ENCODE data around the gene AFDN. TPM values are rescaled to one million over a fixed set of nuclear protein-coding genes. Genes with fewer than 3 reads are reported as not detected.

AFDN gene
- total and polyA plus RNA-seq, 8 donors: 137 to 422 (median 284) TPM

GRCh38 chr6:167804281-167805013, 22.3 kb upstream of the AFDN start:
- ATAC-seq (no peak), DNase-seq (no peak)
- Histone ChIP-seq H3K27me3 (no peaks in the 10 kb centered on the region), H3K36me3 (no peaks in the 10 kb centered on the region), H3K4me1 (no peaks in the 10 kb centered on the region), H3K4me3 (no peak overlapping the region), H3K9me3 (no peaks in the 10 kb centered on the region), H3K27ac (no peak overlapping the region)
- intact Hi-C loops (cut with DNase I): no loop called here
- no peak for TF ChIP-seq CTCF (IDR thresholded peaks at IDR 0.05)

DNA sequence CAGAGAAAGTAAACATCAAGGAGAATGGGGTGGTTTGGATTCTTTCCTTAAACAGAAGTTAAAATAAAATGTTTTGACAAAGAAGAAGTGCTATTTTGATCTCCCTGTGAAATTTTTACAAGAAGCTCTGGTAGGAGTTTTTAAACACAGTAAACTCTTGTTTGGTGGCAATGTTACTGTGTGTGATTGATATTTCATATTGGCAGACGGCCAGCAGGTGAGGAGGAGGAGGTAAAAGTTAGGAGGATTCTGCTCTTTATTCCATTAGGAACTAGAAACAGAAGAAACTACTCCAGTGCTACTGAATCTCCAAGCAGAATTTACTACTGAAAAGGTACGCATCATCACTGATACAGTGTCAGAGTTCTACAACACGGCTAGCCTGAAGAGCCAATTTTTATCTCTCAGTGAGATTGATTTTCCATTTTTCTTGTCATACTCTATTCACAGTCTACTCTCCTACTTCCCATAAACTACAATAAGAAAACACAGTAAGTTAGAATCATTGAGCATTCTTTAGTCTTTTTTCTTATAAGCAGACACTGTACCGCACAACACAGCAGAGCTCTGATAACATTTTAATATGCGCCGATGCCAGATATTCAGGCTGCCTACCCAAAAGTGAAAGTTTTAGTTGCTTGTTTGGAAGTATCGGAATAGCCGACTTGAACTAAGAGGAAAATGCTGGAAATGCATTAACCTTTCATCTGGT, 21.2 kb upstream of the AFDN start:
- Histone ChIP-seq H3K4me1 (no peaks in the 10 kb centered on the region), H3K9me3 (no peaks in the 10 kb centered on the region), H3K27ac (no peak overlapping the region), H3K36me3 (no peaks in the 10 kb centered on the region), H3K4me3 (no peak overlapping the region), H3K27me3 (no peaks in the 10 kb centered on the region)
- no peak for ATAC-seq
- TF ChIP-seq CTCF (IDR thresholded peaks at IDR 0.05): no peak
- intact Hi-C loops (cut with DNase I): no loop called here
- DNase-seq: no peak

- intact Hi-C loops (cut with DNase I): no loop called here
- no peak overlapping the region for H3K27ac ChIP-seq
- H3K4me1 ChIP-seq: no peaks in the 10 kb centered on the region
- H3K4me3 ChIP-seq: no peak overlapping the region
- DNase-seq (no peak), ATAC-seq (no peak)
- no peak for TF ChIP-seq CTCF (IDR thresholded peaks at IDR 0.05)
- no peaks in the 10 kb centered on the region for H3K27me3 ChIP-seq
- H3K9me3 ChIP-seq: no peaks in the 10 kb centered on the region
- no peaks in the 10 kb centered on the region for H3K36me3 ChIP-seq
Observed at GRCh38 chr6:167806061-167806700, 20.5 kb upstream of the AFDN start.

DNA sequence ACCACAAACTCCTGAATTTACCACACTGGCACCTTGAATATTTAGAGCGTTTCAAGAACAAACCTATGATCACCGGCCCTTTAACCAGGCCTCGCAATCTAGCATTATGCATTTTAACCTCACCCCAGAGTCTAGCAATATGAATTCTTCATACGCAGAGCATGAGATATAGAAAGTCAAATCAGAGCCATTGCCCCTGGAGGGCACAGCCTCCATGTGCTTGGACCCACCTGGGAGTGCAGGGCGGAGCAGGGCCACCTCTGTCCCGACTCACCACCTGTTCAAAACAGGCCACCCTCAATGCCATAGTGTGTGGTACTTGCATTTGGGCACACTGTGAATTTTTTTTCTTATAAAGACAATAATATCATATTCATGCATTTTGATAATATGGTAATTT, 19.5 kb upstream of the AFDN start:
- H3K27me3 ChIP-seq: no peaks in the 10 kb centered on the region
- intact Hi-C loops (cut with DNase I): no loop called here
- DNase-seq (no peak), ATAC-seq (no peak)
- no peak overlapping the region for H3K27ac ChIP-seq
- no peaks in the 10 kb centered on the region for H3K36me3 ChIP-seq
- no peak for TF ChIP-seq CTCF (IDR thresholded peaks at IDR 0.05)
- no peaks in the 10 kb centered on the region for H3K9me3 ChIP-seq
- no peak overlapping the region for H3K4me3 ChIP-seq
- H3K4me1 ChIP-seq: no peaks in the 10 kb centered on the region

- no peak for TF ChIP-seq CTCF (IDR thresholded peaks at IDR 0.05)
- Histone ChIP-seq H3K27ac (no peak overlapping the region), H3K4me1 (no peaks in the 10 kb centered on the region), H3K27me3 (no peaks in the 10 kb centered on the region), H3K36me3 (no peaks in the 10 kb centered on the region), H3K4me3 (no peak overlapping the region), H3K9me3 (no peaks in the 10 kb centered on the region)
- ATAC-seq (no peak), DNase-seq (no peak)
- intact Hi-C loops (cut with DNase I): no loop called here
Observed at GRCh38 chr6:167807756-167808155, 19.0 kb upstream of the AFDN start.
